A549 treated with GW870086 at 1 μM for 4 hours (cell line): ENCODE data around the gene XRN1. TPM values are rescaled to one million over a fixed set of nuclear protein-coding genes. Genes with fewer than 3 reads are reported as not detected.

ENCODE experiments used
- total RNA-seq: library from RNA; stranded (reverse); fragments of 200-300 nt; extraction: Qiagen RNA extraction; gene quantifications from 5 replicates; pipeline ENCODE4 v1.2.3, GENCODE V29; 2022; ENCODE audit warnings: low read depth

XRN1 gene
- 3.3 to 4.8 TPM (median 4.7 TPM) in 5 replicates for total RNA-seq

DNA sequence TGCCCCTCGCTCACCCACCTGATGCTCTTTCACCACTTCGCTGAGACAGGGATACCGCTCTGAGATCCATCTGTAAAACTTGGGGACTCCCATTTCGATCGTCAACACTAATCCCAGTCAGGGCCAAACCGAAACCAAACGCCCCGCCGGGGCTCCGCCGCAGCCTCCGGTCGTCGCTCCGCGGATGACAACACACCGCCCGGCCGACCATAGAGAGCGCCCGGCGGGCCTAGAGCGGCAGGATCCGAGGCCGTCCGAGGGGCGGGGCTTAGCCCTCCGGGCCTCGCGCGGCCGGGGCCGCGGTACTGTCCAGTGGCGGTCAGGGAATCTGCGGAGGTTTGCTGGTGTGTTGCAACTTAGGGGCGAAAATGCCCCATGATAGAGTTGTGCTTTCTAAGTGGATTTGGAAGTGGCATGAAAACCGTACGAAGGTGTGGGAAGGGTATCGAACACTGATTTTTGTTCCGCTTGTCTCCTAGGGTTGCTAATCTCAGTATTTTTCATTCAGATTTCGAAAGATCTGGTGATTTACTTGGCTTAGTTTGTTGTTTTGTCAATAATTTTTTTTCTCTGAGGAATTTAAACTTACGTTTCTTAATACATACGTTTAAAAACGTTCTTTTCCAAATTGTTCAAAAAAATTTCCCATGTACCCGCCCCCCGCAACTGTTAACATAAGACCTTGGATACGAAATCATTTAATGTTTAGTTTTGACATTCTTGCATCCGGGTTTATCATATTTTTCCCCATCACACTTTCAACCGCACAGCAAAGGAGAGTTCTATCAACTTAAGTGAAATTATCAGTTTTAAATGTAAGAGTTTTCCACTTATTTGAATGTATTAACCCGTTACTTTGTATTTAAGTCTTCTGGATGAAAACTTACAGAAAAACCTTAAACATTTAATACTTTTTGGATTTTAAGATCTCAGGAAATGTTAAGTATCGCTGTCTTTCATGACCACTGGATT lies at the start of gene XRN1:
XRN1 (minus strand) TSS at position 186 of the 972 bp plus-strand sequence; CDS start at position 93, 93 bp downstream.

Other genes with a start within 250 kb of the XRN1 start
- 4.2 to 9.3 TPM (median 6.2 TPM) in 5 replicates for gene GK5, start 222.5 kb downstream of the XRN1 start, total RNA-seq
- gene ATR, start 130.7 kb upstream of the XRN1 start, total RNA-seq, result 9.6 to 14.3 TPM (median 13.6 TPM) in 5 replicates
- gene PLS1, start 148.4 kb upstream of the XRN1 start, total RNA-seq, result 9.1 to 13.0 TPM (median 12.0 TPM) in 5 replicates